DOHH2 (cell line): ENCODE results near the gene HTRA2.

Experiments
- H3F3A ChIP-seq: fragments of 200-600 bp; sonication (generic), shearing (Covaris generic); 2 replicates; pipeline ENCODE4 v1.6.0; 2016; ENCODE audit warnings: antibody characterized with exemption, mild to moderate bottlenecking; ENCODE audit not compliant: control insufficient read depth, insufficient read depth
- H3K27ac ChIP-seq: fragments of 200-600 bp; sonication (generic); 2 replicates; pipeline ENCODE4 v1.5.1; 2014; ENCODE audit warnings: low read depth, mild to moderate bottlenecking, low read length, moderate library complexity
- H3K27me3 ChIP-seq: fragments of 200-600 bp; sonication (generic); 2 replicates; pipeline ENCODE4 v1.6.1; 2014; ENCODE audit warnings: mild to moderate bottlenecking, low read length, mixed read lengths; ENCODE audit not compliant: control insufficient read depth
- H3K36me3 ChIP-seq: fragments of 200-600 bp; sonication (generic); 2 replicates; pipeline ENCODE4 v1.6.1; 2014; ENCODE audit warnings: mild to moderate bottlenecking, low read length, moderate library complexity, mixed read lengths; ENCODE audit not compliant: control insufficient read depth
- H3K4me1 ChIP-seq: fragments of 200-600 bp; sonication (generic); 2 replicates; pipeline ENCODE4 v1.6.1; 2014; ENCODE audit warnings: mild to moderate bottlenecking, low read length, mixed read lengths; ENCODE audit not compliant: control insufficient read depth
- H3K4me2 ChIP-seq: fragments of 200-600 bp; sonication (generic); 2 replicates; pipeline ENCODE4 v1.6.0; 2014; ENCODE audit warnings: mild to moderate bottlenecking, low read length, moderate library complexity
- H3K4me3 ChIP-seq: fragments of 200-600 bp; sonication (generic); 2 replicates; pipeline ENCODE4 v1.5.1; 2014; ENCODE audit warnings: mild to moderate bottlenecking, low read length, mixed read lengths
- H3K79me2 ChIP-seq: fragments of 200-600 bp; sonication (generic); 2 replicates; pipeline ENCODE4 v1.6.1; 2014; ENCODE audit warnings: mild to moderate bottlenecking, low read length, mixed read lengths; ENCODE audit not compliant: control insufficient read depth
- H3K9me2 ChIP-seq: fragments of 200-600 bp; sonication (generic); replicated peaks from 2 replicates; pipeline ENCODE4 v1.6.1; 2014; ENCODE audit warnings: mild to moderate bottlenecking, low read length, mixed read lengths; ENCODE audit not compliant: control insufficient read depth
- H3K9me3 ChIP-seq: fragments of 200-600 bp; sonication (generic); 2 replicates; pipeline ENCODE4 v1.6.1; 2014; ENCODE audit warnings: antibody characterized with exemption, low read length, mixed read lengths; ENCODE audit not compliant: control insufficient read depth, insufficient read depth
- H4K20me1 ChIP-seq: fragments of 200-600 bp; sonication (generic); 2 replicates; pipeline ENCODE4 v1.6.0; 2014; ENCODE audit warnings: low read depth, mild to moderate bottlenecking, antibody characterized with exemption, low read length, moderate library complexity; ENCODE audit not compliant: control insufficient read depth, insufficient read depth
- CTCF ChIP-seq: fragments of 200-600 bp; sonication (generic); IDR thresholded peaks from one replicate; pipeline ENCODE4 v1.5.1; 2014; ENCODE audit warnings: antibody characterized with exemption, mild to moderate bottlenecking, low read depth, low read length; ENCODE audit not compliant: poor library complexity, severe bottlenecking
- EZH2phosphoT487 ChIP-seq: fragments of 200-600 bp; sonication (generic); IDR thresholded peaks from 2 replicates; pipeline ENCODE4 v1.6.1; 2017; ENCODE audit warnings: borderline replicate concordance, mild to moderate bottlenecking, antibody characterized with exemption, low read length, moderate library complexity, mixed read lengths

HTRA2 gene

GRCh38 chr2:74535440-74535965, 5.8 kb downstream of the HTRA2 start:
- no peak overlapping the region for H3K4me3 ChIP-seq
- H3K9me2 ChIP-seq = no peaks in the 10 kb centered on the region
- no peak overlapping the region for H3K27ac ChIP-seq
- H3F3A ChIP-seq = peaks cover 7% of the 10 kb centered on the region; the same call in 1 of the 2 replicates
- peaks cover 10% of the 10 kb centered on the region for H3K79me2 ChIP-seq
- H3K27me3 ChIP-seq = peaks cover 25% of the 10 kb centered on the region
- H4K20me1 ChIP-seq = no peaks in the 10 kb centered on the region
- TF ChIP-seq CTCF (no peak), EZH2phosphoT487 (no peak)
- no peaks in the 10 kb centered on the region for H3K9me3 ChIP-seq
- no peak overlapping the region for H3K4me2 ChIP-seq
- H3K36me3 ChIP-seq = peaks cover 27% of the 10 kb centered on the region
- peaks cover 19% of the 10 kb centered on the region for H3K4me1 ChIP-seq

- TF ChIP-seq EZH2phosphoT487 (no peak), CTCF (no peak)
Measured at GRCh38 chr2:74536166-74536950, 6.6 kb downstream of the HTRA2 start.

GRCh38 chr2:74537140-74537539, 7.4 kb downstream of the HTRA2 start:
- Histone ChIP-seq H3K36me3 (peaks cover 12% of the 10 kb centered on the region), H3K4me3 (no peak overlapping the region), H3K4me2 (no peak overlapping the region), H3K79me2 (no peaks in the 10 kb centered on the region), H4K20me1 (no peaks in the 10 kb centered on the region), H3K4me1 (0 out of 2 replicates have a peak, but pooled peaks cover 3% of the 10 kb centered on the region), H3F3A (peaks cover under 1% of the 10 kb centered on the region; the same call in 1 of the 2 replicates), H3K27ac (no peak overlapping the region), H3K9me3 (no peaks in the 10 kb centered on the region), H3K27me3 (peaks cover 25% of the 10 kb centered on the region), H3K9me2 (no peaks in the 10 kb centered on the region)
- no peak for TF ChIP-seq EZH2phosphoT487
- no peak for TF ChIP-seq CTCF

More at GRCh38 chr2:74536166-74536950, 6.6 kb downstream of the HTRA2 start:
- H3K36me3 ChIP-seq = peaks cover 20% of the 10 kb centered on the region
- no peaks in the 10 kb centered on the region for H3K9me2 ChIP-seq
- H3K27ac ChIP-seq = no peak overlapping the region
- H3K4me1 ChIP-seq = peaks cover 10% of the 10 kb centered on the region
- H3K4me3 ChIP-seq = no peak overlapping the region
- peaks cover 7% of the 10 kb centered on the region; the same call in 1 of the 2 replicates for H3F3A ChIP-seq
- H3K27me3 ChIP-seq = peaks cover 25% of the 10 kb centered on the region
- H4K20me1 ChIP-seq = no peaks in the 10 kb centered on the region
- no peak overlapping the region for H3K4me2 ChIP-seq
- no peaks in the 10 kb centered on the region for H3K9me3 ChIP-seq
- H3K79me2 ChIP-seq = peaks cover 2% of the 10 kb centered on the region
